EL (cell line): ENCODE results near the gene PIP5K1B.

Source experiments
- DNase-seq: peaks from one replicate; pipeline ENCODE4 v3.0.0-alpha.2; 2016

PIP5K1B gene

DNA sequence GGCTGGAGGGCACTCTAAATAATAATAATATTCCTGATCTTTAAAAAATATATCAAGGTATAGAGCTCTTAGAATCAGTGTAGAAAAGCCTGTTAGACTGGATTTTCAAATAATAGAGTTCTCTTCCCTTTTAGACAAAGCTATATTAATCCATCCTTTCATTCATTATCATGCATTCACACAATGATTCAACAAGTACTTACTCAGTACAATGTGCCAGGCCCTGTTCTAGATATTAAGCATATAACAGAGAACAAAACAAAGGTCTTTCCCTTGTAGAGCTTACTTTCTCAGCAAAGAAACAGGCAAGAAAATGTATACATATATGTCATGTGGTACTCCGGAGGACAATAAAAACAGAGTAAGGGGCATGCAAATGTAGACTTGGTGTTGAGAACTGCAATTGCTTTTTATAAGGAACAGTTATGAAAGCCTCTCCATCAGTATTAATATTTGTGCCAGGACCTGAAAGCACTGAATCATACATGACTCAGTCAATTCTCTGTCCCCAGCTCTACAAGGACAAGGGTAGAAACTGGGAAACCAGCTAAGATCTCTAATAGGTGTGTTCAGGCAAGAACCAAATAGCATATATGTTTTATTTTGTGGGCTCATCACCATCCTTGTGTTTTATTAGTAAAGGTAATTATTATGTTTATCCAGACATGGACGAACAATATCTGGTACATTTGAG is 72.2 kb downstream of the PIP5K1B start:
- no peak for DNase-seq

DNA sequence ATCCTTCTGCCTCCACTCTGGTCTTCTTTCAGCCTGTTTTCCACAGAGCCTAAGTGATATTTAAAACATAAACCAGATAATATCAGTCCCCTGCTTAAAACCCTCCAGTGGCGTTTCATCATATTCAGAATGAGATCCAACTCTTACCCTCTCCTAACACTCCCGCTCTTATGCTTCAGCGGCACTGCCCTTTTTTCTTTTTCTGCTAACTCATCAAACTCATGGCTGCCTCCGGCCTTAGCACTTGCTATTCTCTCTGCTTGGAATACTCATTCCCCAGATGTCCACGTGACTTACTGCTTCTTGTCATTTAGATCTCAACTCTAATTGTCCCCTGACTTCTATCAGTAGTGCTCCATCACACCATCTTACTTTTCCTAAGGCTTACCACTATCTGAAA is 73.6 kb downstream of the PIP5K1B start:
- no peak for DNase-seq

DNA sequence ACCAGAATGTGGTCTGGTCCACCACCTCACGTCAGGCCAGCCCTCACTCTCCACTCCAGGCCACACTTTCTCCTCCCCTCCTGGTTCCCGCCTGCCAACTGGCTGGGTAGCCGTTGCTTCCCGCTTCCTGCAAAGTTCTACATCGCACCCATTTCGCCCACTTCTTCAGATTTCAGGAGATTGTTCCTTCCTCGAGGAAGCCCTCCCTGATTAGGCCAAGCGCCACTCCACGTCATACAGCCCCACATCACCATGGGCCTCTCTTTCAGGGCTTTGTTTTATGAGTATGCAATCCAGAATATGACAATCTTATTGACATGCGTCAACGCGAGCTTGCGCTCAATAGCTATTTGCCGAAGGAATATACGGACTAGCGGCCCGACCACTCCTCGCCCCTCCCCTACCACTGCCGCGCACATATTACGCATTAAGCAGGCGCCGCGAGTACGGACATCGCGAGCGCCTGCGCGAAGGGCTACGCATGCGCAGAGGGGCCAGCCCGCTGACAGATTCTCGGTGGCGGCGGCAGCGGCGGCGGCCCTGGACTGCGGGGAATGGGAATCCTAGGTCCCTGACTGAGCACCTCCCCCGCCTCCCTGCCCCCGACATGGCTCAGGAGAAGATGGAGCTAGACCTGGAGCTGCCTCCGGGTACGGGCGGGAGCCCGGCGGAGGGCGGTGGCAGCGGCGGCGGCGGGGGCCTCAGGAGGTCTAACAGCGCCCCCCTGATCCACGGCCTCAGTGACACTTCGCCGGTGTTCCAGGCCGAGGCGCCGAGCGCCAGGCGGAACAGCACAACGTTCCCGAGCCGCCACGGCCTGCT is 74.7 kb downstream of the PIP5K1B start:
- DNase-seq, result peak; percentile 93

DNA sequence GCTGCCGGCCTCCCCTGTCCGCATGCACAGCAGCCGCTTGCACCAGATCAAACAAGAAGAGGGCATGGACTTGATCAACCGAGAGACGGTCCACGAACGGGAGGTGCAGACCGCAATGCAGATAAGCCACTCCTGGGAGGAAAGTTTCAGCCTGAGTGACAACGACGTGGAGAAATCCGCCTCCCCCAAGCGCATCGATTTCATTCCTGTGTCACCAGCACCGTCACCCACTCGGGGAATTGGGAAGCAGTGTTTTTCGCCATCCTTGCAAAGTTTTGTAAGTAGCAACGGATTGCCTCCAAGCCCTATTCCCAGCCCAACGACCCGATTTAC is 75.3 kb downstream of the PIP5K1B start:
- no peak for DNase-seq

DNA sequence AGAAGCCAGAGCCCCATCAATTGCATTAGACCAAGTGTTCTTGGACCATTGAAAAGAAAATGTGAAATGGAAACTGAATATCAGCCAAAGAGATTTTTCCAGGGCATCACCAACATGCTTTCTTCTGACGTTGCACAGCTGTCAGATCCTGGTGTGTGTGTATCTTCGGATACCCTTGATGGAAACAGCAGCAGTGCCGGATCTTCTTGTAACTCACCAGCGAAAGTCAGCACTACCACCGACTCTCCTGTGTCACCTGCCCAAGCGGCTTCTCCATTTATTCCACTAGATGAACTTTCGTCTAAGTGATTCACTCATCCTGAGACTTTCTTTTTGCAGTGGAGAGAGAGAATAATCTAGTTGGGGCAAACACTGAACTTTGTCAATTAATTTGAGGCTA is 75.7 kb downstream of the PIP5K1B start:
- DNase-seq, result peak; percentile 2

DNA sequence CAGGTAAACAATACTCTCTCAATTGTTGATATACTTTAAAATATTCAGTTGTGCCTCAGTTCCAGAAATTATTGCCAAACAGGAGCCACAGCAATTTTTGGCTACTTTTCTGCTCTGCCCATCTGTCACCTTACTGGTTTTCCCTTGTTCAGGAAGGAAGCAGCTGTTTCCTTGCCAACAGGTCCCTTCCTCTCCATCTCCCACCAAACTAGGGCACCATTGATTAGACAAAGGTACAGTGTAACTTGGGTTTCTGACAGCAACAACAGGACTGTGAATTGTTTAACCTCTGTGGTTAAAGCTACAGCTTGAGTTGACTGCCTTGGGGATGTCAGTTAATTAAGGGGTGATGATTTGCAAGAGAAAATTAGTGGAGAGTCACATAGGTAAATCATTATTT is 76.9 kb downstream of the PIP5K1B start:
- DNase-seq, result no peak

DNA sequence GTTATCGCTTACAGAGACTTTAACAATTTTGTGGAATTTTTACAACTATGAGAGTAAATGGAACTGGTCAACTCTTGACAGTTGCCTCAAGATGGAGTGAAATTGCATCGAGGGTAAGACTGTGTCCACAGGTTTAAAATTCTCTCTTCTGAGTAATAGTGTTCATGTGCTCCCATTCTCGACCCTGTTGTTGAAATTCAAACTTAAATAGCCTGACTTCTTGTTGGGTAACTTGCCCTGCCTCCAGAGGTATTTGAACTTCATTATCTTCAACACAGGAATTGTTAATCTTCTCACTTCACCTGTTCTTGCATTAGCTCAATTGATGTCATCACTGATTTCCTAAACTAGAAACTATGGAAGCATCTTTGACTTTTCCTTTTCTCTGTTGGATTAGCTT is 77.5 kb downstream of the PIP5K1B start:
- no peak for DNase-seq

DNA sequence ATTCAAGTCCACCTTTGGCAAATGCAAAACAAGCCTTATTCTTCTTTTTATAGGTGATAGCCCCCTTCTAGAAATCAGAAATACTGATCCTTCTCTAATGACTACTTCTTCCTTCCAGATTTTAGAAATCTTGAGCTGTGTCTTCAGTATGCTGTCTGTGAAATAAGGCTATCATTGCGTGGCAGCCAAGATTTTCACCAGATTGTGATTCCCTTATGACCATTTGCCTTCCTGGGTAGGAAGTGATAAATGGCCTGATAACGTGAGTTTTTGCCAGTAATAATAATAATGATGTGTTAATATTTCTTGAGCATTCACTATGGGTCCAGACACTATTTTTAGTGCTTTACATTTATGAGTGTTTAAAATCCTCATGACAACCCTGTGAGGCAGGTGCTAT is 80.9 kb downstream of the PIP5K1B start:
- DNase-seq, result no peak

DNA sequence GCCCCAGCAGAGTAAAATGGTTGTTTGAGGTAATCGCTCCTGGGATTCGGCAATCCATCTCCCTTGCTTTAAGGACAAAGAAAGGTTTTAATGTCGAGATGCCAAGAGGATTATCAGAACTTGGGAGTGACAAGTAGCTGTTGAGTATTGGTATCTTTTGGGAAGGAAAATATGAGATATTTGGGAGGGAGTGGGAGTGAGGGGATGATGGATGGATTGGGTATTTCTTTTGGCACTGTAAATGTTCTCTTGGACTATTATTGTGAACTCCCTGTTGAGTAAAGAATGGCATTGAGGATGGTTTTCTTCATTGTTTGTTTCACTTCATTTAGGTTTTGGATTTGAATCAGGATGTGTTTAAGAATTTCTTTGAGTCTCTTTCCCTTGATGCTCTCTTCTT is 86.1 kb downstream of the PIP5K1B start:
- no peak for DNase-seq

DNA sequence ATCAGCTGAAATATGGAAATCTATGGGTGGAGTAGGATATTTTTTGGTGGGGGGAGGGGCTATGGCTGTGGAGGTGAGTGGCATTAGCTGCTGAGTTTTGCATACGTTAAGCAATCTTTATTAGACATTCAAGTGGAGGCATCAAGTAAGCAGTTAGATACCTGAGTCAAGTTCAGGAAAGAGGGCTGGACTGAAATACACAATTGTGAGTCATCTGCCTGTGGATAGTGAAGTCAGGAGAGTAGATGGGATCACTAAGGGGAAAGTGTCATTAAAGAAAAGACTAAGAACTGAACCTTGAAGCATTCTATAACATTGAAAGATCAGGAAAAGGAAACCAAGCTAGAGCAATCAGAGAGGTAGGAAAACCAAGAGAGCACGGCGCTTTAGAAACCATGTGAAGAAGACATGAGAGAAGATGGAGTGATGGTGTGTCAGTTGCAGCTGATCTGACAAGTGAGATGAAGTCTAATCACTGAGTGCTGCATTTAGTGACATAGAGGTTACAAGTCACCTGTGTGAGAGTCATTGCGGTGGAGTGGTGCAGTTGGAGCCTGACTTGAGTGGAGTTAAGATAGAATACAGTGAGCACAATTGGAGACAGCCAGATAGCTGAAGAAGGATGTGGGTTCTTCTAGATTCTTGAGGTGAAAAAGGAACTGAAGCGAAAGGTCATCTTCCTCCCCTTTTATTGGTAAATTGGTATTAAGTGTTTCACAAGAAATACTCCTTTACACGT is 88.7 kb downstream of the PIP5K1B start:
- no peak for DNase-seq

DNA sequence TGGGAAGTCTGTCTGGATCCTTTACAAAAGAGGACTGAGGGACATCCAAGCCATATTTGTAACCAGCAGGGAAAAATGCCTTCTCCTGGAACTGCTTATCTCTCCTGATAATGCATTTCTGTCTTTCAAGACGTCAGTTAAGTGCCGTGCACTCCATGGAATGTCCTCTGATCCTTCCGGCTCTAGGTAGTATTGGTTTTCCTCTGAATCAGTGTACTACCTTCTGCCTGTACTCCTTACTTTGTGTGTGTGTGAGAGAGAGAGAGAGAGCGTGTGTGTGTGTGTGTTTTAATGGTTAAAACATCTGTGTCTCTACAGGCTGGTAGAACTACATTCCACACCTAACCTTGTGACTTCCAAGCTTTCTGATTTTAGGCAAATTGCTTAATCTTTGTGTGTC is 89.9 kb downstream of the PIP5K1B start:
- no peak for DNase-seq

DNA sequence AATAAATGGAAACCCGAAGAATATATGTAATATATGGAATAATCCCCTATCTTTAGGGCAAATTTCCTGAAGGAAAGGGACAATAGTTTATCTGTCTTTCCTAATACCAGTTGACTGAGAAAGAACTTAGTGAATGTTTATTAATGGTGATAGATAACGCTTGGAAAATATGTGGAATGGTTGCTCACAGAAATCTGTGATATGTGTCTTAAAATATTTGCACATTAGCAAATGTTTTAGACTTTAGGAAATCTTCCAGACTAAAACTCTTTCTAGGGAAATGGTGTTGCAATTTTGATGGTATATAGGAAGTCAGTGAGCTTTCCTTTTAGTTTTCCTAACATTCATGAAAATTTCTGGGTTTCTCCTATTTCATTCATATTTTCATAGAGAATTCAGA is 90.4 kb downstream of the PIP5K1B start:
- no peak for DNase-seq

DNA sequence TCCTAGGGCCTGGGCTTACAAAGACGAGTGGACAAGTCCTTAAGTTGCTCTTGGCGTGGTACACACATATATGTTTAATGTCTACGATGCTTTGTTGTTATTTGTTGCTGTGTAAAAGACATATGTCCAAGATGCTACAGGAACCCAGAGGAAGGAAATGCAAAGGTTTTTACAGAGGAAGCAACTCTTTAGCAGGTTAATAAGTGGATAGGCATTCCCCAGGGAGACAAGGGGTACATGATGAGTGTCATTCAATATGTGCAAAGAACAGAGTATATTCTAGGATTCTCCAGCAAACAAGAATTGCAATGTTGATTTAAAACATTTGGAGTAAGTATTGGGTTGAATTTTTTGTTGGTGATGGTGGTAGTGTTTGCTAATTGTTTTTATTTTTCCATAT is 92.1 kb downstream of the PIP5K1B start:
- DNase-seq, result no peak

DNA sequence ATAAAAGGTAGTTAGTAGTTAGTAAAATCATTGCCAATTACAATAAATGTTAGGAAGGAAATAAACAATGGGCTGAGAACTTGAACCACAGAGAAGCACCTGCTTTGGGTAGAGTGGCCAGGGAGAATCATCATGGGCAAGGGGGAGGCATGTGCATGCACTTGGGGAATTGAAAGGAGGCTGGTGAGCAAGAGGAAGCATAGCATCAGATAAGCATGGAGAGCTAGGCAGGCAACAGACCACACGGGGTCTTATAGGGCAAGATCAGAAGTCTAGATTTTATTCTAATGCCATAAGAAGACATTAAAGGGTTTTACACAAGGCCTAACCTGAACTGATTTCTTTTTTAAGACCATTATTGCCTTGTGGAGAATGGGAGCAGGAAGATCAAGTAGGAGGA is 93.4 kb downstream of the PIP5K1B start:
- no peak for DNase-seq

DNA sequence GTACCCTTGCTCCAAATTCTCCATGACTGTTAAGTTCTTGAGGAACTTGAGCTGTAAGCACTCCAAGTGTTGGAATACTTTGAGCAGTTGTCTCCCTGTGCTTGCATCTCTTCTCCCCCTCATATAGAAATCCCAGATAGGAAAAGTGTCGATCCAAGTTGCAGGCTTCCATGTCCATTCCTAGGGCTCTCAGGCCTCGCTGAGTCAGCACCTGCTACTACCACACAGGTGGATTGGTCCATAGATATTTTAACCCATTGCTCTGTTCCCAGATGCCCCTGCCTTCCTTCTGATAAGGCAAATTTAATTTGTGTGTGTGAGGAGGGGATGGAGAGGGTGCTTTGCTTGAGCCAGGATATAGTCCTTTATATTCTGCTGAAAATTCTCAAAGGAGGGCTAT is 95.8 kb downstream of the PIP5K1B start:
- no peak for DNase-seq

DNA sequence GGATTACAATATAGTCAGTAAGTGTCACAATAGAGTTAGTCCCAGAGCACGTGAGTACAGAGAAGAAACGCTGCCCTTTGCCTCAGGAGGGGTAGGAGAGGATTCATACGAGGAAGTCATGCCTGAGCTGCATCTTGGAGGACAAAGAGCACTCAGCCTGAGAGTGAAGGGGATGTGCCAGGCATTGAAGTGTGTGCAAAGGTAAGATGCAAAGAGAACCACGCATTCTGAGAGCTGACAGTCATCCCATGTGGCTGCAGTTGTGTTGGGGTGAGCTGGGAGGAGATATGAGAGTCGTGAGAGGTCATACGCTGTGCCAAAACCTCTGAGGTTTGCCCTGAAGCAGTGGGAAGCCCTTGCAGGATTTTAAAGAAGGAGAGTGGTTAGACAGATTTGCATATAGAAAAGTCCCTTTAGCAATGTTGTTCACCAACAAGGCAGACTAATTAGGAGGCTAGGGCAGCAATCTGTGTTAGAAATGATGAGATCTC is 97.5 kb downstream of the PIP5K1B start:
- DNase-seq, result no peak

DNA sequence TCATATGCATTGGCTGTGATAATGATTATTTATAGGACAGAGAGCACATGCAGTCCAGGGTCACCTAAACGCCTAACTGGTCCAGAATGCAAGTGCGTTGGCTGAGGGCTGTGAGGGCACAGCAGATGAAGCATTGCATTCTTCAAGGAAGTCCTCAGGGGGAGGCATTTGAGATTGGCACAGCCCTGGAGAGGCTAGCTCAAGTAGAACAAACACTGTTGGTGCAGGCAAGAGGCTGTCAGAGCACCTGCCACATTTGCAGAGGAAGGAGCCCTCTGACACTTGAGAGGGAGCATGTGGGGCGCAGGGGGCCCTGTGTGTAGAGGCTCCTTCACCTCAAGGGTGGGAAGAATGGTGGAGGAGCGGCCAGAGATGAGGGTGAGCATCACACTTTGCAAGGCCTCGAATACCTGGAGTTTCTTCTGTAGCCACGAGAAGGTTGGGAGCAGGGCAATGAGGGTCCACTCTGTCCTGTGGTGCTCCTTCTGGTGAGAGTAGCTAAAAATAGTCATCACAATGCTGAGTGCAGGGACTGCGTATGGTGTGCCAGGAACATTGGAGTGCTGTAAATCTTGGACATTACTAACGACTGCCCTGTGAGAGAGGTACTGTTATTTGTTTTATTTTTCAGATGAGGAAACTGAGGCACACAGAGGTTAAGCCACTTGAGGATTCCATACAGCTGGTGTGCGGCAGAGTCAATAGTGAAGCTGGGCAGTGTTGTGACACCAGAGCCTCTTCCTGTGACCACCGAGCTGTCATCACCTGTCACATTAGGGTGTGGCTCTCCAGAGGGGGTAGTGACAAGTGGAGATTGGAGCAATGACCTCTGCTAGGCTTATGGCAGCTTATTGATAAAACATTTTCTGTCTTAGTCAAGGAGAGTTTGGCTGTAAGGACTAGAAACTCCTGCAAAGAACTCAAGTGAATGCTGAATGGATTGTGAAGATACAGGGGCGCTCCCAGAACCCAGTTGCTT is 100.2 kb downstream of the PIP5K1B start:
- DNase-seq, result no peak

DNA sequence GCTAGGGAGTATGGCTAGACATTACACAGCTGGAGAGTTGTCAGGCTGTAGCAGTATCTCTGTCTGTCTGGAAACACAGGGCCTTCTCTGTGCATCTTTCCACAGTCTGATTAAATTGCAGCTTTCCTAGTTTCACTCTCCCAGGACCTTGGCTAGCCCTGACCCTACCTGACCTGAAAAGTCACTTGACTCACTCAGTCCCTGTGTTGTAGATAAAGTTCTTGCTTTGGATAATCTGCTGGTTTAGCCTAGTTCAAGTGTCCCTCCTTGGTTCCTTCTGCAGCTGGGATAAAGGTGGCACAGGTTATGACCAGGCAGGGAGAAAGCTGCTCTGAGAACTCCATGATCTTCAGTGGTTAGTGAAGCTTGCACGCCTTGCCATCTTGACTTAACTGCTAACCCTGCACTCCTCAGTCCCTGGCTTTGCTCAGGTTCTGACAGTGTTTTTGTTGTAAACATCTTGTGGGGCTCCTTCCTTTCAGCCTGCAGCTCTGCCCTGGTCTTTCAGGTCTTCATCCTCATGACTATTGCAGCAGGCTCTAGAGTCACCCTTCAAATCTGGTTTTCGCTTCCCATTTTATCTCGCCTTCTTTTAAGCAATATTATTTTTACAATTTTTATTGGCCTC is 101.0 kb downstream of the PIP5K1B start:
- DNase-seq, result no peak

DNA sequence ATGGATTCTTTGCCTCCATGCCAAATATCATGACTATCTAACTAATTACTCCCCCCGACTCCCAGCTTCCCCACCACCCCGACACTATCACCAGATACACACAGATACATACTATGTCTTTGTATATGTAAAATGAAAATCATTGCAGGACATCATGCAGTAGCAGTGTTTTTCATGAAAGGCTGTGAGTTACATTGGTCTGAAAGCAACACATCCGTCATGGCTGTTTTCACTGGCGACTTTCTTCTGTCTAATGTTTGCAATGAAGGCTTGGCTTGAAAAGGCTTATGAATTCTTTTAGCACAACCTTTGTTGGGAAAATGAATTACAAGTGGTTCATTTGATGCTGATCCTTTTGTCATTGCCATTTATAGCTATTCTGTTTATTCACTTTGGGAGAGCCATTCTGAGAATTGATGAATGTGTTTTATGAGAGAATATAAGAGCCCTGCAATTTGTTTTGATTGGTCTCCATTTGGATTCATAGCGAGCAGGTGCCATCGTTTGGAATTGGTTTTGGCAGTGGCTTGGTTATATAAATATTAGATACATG is 103.4 kb downstream of the PIP5K1B start:
- no peak for DNase-seq

DNA sequence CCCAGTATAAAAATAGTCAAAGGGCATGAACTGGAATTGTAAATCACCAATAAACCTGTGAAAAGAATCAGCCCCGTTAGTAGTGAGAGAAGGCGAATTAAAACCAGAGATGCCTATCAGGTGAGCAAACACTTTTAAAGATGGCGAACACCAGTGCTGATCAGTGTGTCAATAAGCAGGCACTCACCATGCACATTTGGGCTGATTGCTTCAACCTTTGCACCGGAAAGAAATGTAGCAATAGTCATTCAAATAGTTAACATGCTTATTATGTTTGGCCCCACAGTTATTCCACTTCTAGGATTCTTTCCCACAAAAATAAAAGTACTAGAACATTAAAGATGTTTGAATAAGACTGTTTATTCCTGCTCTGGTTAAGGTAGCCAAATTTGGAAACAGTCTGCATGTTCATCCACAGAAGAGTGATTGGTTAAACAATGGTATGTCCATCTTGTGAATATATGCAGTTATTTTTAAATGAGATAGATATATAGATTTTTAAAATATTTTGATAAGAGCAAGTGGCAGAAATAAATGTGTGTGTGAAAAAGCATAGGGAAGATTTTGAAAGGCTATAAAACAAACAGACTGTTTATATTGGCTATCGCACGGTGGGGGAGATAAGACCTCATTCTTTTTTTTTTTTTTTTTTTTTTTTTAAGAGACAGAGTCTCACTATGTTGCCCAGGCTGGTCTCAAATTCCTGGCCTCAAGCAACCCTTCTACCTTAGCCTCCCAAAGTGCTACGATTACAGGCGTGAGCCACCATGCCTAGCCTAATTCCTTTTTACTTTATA is 112.2 kb downstream of the PIP5K1B start:
- DNase-seq, result no peak

DNA sequence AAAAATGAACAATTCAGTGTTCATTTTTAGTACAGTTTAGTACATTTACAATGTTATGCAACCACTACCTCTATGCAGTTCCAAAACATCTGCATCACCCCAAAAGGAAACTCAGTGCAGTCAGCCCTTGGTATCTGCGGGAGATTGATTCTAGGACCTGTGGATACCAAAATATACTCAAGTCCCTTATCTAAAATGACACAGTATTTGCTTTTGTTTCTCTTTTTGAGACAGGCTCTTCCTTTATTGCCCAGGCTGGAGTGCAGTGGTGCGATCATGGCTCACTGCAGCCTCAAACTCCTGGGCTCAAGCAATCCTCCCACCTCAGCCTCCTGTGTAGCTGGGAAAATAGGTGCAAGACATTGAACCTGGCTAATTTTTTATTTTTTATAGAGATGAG is 114.0 kb downstream of the PIP5K1B start:
- DNase-seq, result no peak
